NCI-H748 (cell line): ENCODE results near the gene SOST.

Experiments used
- DNase-seq: peaks from one replicate; lab custom pipeline; 2025; ENCODE audit not compliant: unreplicated experiment; lab: John Stamatoyannopoulos, UW

SOST gene

GRCh38 chr17:43774304-43775250 is 16.0 kb upstream of the SOST start:
- no peak for DNase-seq

- no peak for DNase-seq
Observed at GRCh38 chr17:43772877-43773648, 14.5 kb upstream of the SOST start.

- no peak for DNase-seq
Observed at GRCh38 chr17:43771463-43771862, 12.9 kb upstream of the SOST start.

- DNase-seq = no peak
Observed at GRCh38 chr17:43770957-43771356, 12.4 kb upstream of the SOST start.

GRCh38 chr17:43769859-43770258 is 11.3 kb upstream of the SOST start:
- DNase-seq = no peak

GRCh38 chr17:43769426-43769825 is 10.8 kb upstream of the SOST start:
- no peak for DNase-seq

GRCh38 chr17:43768943-43769342 is 10.4 kb upstream of the SOST start:
- DNase-seq = no peak

- no peak for DNase-seq
Observed at GRCh38 chr17:43768382-43768781, 9.8 kb upstream of the SOST start.

GRCh38 chr17:43767713-43768059 is 9.1 kb upstream of the SOST start:
- DNase-seq = no peak

GRCh38 chr17:43767053-43767712 is 8.6 kb upstream of the SOST start:
- DNase-seq = no peak

- DNase-seq = peak; percentile 57
Observed at GRCh38 chr17:43766413-43767052, 7.9 kb upstream of the SOST start.

- DNase-seq = peak; percentile 89
Observed at GRCh38 chr17:43760254-43760852, 1.8 kb upstream of the SOST start.

- DNase-seq = no peak
Observed at GRCh38 chr17:43759836-43760235, 1.2 kb upstream of the SOST start.

- no peak for DNase-seq
Observed at GRCh38 chr17:43758086-43758485, 505 bp downstream of the SOST start.

- DNase-seq = no peak
Observed at GRCh38 chr17:43757171-43757660, 1.4 kb downstream of the SOST start.

- no peak for DNase-seq
Observed at GRCh38 chr17:43756201-43756600, 2.4 kb downstream of the SOST start.

GRCh38 chr17:43755389-43755875 is 3.2 kb downstream of the SOST start:
- peak; percentile 81 for DNase-seq

GRCh38 chr17:43754947-43755346 is 3.6 kb downstream of the SOST start:
- no peak for DNase-seq

- DNase-seq = no peak
Observed at GRCh38 chr17:43753493-43754129, 5.0 kb downstream of the SOST start.

GRCh38 chr17:43750153-43750552 is 8.4 kb downstream of the SOST start:
- no peak for DNase-seq
